GM12875 (cell line): ENCODE measurements around the gene TBC1D10B.

Experiments used
- H3K4me3 ChIP-seq: one replicate; pipeline ENCODE4 v1.5.1; 2011; ENCODE audit warnings: low read depth, low read length, control low read depth
- TF ChIP-seq, protein P1 (sequence below): IDR thresholded peaks from 2 replicates; pipeline ENCODE4 v1.5.1; 2011; ENCODE audit warnings: low read depth, mild to moderate bottlenecking, control low read depth, inconsistent platforms, low read length, moderate library complexity, borderline replicate concordance; ENCODE audit not compliant: insufficient read depth

Gene TBC1D10B

DNA sequence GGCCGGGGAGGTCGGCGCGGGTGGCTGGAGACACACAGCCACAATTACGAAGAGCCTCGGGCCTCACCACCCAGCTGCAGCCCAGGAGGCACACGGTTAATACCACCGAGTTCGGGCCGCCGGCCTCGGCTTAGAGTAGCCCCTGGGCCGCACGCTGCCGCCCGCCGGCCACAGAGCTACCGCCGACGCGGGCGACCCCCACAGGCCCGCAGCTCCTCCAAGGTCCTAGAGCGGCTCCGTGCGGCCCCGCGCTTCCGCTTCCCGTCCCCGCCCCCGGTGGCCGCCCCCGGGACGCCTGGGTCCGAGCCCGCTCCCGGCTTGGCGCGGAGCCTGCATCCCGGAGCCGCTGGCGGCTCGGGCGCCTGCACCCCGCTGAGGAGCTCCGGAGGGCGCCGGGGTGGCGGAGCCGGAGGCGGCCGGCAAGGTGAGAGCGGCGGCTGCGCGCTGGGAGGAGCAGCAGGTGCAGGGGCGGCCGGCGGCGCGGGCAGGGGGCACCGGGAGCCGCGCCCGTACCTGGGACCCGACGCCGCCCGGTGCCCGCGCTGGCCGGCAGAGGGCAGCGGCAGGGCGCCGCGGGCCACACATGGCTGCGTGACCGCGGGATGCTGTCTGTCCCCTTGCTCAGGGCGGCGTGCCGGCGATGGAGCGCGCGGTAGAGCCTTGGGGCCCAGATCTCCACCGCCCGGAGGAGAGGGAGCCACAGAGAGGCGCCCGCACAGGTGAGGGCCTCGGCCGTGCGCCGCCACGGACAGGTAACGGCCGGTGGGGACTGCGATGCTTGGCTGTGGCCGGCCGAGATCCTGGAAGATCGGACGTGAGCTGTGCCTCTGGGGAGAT, 25.1 kb upstream of the TBC1D10B start, which contains the start of gene ZNF48:
Gene ZNF48 (plus strand): TSS at position 266 of the 837 bp plus-strand sequence. CDS start 375 bp downstream, at position 641.
- TF ChIP-seq, protein P1, sequence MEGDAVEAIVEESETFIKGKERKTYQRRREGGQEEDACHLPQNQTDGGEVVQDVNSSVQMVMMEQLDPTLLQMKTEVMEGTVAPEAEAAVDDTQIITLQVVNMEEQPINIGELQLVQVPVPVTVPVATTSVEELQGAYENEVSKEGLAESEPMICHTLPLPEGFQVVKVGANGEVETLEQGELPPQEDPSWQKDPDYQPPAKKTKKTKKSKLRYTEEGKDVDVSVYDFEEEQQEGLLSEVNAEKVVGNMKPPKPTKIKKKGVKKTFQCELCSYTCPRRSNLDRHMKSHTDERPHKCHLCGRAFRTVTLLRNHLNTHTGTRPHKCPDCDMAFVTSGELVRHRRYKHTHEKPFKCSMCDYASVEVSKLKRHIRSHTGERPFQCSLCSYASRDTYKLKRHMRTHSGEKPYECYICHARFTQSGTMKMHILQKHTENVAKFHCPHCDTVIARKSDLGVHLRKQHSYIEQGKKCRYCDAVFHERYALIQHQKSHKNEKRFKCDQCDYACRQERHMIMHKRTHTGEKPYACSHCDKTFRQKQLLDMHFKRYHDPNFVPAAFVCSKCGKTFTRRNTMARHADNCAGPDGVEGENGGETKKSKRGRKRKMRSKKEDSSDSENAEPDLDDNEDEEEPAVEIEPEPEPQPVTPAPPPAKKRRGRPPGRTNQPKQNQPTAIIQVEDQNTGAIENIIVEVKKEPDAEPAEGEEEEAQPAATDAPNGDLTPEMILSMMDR, result peak; percentile 51; the same call in 1 of the 2 replicates
- peak within 1 kb of the TSS; percentile 73 for H3K4me3 ChIP-seq

DNA sequence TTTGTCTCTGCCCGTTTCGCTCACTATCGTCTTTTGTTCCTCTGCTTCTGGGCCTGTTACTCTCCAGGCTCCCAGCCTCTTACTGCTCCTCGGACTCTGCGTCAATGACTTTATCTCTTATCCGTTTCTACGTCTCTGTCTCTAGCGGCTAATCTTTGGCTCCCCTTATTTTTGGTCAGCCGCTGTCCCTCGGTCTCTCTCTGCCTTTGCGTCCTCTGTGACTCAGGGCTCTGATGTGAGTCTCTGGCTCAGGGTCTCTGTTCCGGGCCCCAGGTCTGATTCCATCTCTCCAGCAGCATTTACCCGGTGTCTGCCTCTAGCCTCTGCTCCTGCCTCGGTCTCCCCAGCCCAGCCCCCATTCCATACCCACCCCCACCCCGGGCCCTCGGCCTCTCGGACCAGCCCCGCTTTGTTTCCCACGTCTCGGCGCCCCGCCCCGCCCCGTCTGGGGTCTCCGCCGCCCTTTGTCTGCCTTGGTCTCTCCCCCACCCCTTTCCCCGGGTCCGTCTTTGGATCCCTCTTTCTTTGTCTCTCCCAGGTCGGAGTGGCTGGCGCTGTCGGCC, 24.4 kb upstream of the TBC1D10B start:
- TF ChIP-seq, protein P1, result no peak

GRCh38 chr16:30383521-30383920, 13.2 kb upstream of the TBC1D10B start:
- TF ChIP-seq, protein P1, result no peak
- H3K4me3 ChIP-seq, result no peak overlapping the region

More for the DNA sequence above, 24.4 kb upstream of the TBC1D10B start:
- peak overlapping the region; percentile 73 for H3K4me3 ChIP-seq

GRCh38 chr16:30382111-30382881, 12.0 kb upstream of the TBC1D10B start, which contains the start of gene SEPTIN1:
Gene SEPTIN1, minus strand, starts transcription at chr16:30382561. Its CDS starts 19 bp downstream, at chr16:30382542.
- H3K4me3 ChIP-seq, result peak within 1 kb of the TSS; percentile 59

GRCh38 chr16:30381291-30382041, 11.2 kb upstream of the TBC1D10B start:
- TF ChIP-seq, protein P1, result no peak
- H3K4me3 ChIP-seq, result peak overlapping the region; percentile 59

More at GRCh38 chr16:30382111-30382881, 12.0 kb upstream of the TBC1D10B start, which contains the start of gene SEPTIN1:
- TF ChIP-seq, protein P1, result no peak

GRCh38 chr16:30380803-30381208, 10.5 kb upstream of the TBC1D10B start:
- TF ChIP-seq, protein P1, result no peak
- no peak overlapping the region for H3K4me3 ChIP-seq
